ENCODE data around the gene ACE. TPM values are rescaled to one million over a fixed set of nuclear protein-coding genes. Genes with fewer than 3 reads are reported as not detected.

Gene ACE
- total RNA-seq, 1 donor from 2014 or later, result 6.4 TPM

DNA sequence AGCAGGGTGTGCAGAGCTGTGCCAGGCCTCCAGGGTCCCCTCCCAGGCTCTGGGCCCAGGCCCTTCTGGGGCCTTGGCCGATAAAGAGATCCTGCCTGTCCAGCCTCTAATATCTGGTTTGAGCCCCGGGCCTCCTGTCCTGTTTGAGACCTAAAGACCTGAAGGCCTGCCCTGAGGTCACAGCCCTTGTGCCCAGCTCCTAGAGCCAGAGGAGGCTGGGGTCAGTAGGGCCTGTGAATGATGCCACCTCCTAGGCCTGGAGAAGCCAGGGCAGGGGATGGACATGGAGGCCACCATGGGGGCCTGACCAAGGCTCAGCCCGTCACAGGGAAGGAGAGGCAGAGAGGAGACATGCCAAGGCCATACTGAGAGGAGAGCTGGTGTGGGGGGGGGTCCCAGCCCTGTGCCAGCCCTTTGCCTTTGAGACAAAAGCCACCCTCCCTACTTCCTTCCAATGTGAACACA, 53.7 kb downstream of the ACE start:
- Mint-ChIP-seq H3K27ac (no peak overlapping the region), H3K4me1 (ENCODE audit: low read depth) (no peaks in the 10 kb centered on the region), H3K36me3 (ENCODE audit: insufficient read depth) (no peaks in the 10 kb centered on the region), H3K9me3 (ENCODE audit: low read depth) (no peaks in the 10 kb centered on the region), H3K4me3 (ENCODE audit: low read depth) (no peak overlapping the region), H3K27me3 (peaks cover 18% of the 10 kb centered on the region)
- TF ChIP-seq, protein P1, sequence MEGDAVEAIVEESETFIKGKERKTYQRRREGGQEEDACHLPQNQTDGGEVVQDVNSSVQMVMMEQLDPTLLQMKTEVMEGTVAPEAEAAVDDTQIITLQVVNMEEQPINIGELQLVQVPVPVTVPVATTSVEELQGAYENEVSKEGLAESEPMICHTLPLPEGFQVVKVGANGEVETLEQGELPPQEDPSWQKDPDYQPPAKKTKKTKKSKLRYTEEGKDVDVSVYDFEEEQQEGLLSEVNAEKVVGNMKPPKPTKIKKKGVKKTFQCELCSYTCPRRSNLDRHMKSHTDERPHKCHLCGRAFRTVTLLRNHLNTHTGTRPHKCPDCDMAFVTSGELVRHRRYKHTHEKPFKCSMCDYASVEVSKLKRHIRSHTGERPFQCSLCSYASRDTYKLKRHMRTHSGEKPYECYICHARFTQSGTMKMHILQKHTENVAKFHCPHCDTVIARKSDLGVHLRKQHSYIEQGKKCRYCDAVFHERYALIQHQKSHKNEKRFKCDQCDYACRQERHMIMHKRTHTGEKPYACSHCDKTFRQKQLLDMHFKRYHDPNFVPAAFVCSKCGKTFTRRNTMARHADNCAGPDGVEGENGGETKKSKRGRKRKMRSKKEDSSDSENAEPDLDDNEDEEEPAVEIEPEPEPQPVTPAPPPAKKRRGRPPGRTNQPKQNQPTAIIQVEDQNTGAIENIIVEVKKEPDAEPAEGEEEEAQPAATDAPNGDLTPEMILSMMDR (IDR thresholded peaks at IDR 0.05; ENCODE audit: unreplicated experiment), result no peak
- no peak for DNase-seq (ENCODE audit: low spot score, unreplicated experiment)

DNA sequence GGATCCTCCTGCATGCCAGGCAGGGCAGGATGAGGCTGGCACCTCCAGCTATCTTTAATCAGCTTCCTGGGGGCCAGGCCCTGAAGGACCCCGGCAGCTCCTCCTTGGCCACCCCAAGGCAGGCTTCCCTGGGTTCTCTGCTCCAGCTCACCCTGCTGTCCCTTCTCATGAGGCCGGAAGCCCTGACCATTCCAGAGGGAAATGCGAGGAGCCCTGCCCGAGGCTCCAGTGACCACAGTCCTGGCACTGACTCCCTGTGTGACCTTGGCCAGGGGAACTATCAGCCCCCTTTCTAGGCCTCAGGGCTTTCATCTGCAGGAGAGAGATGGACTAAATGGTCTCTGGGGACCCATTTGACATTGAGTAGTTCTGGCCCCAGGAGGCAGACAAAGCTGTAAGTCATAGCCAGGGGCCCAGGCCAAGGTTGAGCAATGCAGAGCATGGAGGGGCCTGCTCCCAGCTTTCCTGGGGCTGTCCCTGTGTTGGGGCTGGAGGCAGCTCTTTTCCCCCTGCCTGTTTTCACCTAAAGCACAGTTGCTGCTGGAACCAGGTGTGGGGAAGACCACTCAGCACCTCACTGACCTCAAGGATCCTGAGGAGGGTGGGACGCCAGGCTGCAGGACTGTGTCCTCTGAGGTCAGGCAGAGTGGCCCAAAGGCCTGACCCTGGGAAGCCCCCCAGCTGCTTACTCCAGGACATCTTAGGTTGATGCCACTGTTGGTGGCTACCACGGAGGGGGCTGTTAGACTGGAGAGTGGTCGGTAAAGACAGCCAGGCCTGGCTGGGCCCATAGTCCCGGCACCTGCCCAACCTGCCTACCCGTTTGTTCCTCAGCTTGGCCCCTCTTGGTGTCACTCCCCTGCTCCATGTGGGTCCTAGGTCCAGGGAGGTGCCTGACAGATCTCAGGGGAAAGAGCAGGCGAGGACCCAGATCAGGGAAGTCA, 54.4 kb downstream of the ACE start:
- no peaks in the 10 kb centered on the region for H3K36me3 Mint-ChIP-seq (ENCODE audit: insufficient read depth)
- DNase-seq (ENCODE audit: low spot score, unreplicated experiment), result no peak
- no peaks in the 10 kb centered on the region for H3K9me3 Mint-ChIP-seq (ENCODE audit: low read depth)
- H3K4me3 Mint-ChIP-seq (ENCODE audit: low read depth), result no peak overlapping the region
- peaks cover 16% of the 10 kb centered on the region for H3K27me3 Mint-ChIP-seq
- no peak overlapping the region for H3K27ac Mint-ChIP-seq
- H3K4me1 Mint-ChIP-seq (ENCODE audit: low read depth), result no peaks in the 10 kb centered on the region
- TF ChIP-seq, protein P1 (IDR thresholded peaks at IDR 0.05; ENCODE audit: unreplicated experiment), result no peak

DNA sequence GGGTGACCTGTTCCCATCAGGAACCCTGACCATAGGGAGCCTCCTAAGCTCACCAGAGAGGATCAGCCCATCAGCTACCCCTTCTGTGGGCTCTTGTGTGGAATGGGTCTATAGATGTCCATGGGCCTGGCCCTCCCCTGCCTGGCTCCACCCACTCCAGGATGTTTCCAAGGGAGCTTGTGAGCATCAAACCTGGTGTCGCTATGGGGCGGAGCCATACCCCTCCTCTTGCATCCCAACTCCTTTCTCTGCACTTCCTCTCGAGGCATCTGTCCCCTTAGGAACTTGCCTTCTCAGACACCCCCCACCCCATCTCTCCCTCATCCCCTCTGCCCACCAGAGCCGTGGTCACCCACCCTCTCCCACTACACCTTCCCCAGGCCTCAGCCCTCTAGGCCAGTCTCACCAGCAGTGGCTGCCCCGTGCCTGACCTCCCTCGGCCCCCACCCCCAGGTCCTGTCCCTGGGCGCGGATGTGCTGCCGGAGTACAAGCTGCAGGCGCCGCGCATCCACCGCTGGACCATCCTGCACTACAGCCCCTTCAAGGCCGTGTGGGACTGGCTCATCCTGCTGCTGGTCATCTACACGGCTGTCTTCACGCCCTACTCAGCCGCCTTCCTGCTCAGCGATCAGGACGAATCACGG, 56.7 kb downstream of the ACE start:
- Mint-ChIP-seq H3K27ac (no peak overlapping the region), H3K9me3 (ENCODE audit: low read depth) (no peaks in the 10 kb centered on the region), H3K4me3 (ENCODE audit: low read depth) (no peak overlapping the region), H3K36me3 (ENCODE audit: insufficient read depth) (no peaks in the 10 kb centered on the region), H3K4me1 (ENCODE audit: low read depth) (no peaks in the 10 kb centered on the region), H3K27me3 (peaks cover 19% of the 10 kb centered on the region)
- TF ChIP-seq, protein P1 (IDR thresholded peaks at IDR 0.05; ENCODE audit: unreplicated experiment), result no peak
- no peak for DNase-seq (ENCODE audit: low spot score, unreplicated experiment)

DNA sequence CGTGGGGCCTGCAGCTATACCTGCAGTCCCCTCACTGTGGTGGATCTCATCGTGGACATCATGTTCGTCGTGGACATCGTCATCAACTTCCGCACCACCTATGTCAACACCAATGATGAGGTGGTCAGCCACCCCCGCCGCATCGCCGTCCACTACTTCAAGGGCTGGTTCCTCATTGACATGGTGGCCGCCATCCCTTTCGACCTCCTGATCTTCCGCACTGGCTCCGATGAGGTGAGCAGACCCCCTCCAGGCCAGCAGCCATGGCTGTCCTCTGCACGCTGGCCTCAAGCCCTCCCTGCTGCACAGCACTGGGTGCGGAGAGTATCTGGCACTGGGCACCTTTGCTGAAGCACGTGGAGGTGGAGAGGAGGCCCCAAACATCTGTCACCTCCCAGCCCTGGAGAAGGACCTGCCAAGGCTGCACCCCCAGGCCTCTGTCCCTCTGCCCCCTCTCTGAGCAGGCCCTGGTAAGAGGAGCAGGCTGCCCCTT, 57.3 kb downstream of the ACE start:
- Mint-ChIP-seq H3K4me1 (ENCODE audit: low read depth) (no peaks in the 10 kb centered on the region), H3K27ac (no peak overlapping the region), H3K4me3 (ENCODE audit: low read depth) (no peak overlapping the region), H3K36me3 (ENCODE audit: insufficient read depth) (no peaks in the 10 kb centered on the region), H3K27me3 (peaks cover 24% of the 10 kb centered on the region), H3K9me3 (ENCODE audit: low read depth) (no peaks in the 10 kb centered on the region)
- TF ChIP-seq, protein P1 (IDR thresholded peaks at IDR 0.05; ENCODE audit: unreplicated experiment), result no peak
- DNase-seq (ENCODE audit: low spot score, unreplicated experiment), result no peak

DNA sequence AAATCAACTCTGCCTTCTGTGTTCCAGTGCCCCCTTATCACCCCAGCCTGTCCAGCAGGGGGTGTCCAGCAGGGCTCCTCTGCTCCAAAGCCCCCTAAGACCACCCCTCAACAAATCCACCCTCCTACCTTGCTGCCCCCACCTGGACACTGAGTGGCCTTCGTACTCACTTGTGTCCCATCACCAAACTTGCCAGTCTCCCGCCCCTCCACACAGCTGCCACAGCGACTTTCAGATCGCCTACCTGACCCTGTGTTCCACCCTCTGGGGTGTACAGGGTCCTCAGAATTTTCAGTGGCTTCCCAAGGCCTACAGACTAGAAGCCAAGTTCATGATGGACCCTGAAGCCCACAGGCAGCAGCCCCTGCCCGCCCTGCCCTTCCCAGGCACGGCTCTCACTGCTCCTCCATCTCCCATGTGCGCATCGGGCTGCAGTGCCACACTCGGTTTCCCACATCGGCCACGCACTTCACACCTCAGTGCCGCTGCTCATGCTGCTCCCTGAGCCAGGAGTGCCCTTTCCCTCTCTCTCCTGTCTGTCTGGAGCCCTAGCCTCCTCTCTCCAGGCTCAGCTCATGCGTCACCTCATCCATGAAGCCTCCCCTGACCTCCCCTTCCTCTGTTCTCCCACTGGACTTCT, 58.1 kb downstream of the ACE start:
- H3K9me3 Mint-ChIP-seq (ENCODE audit: low read depth), result no peaks in the 10 kb centered on the region
- H3K4me1 Mint-ChIP-seq (ENCODE audit: low read depth), result no peaks in the 10 kb centered on the region
- DNase-seq (ENCODE audit: low spot score, unreplicated experiment), result no peak
- no peak overlapping the region for H3K27ac Mint-ChIP-seq
- peaks cover 33% of the 10 kb centered on the region for H3K27me3 Mint-ChIP-seq
- TF ChIP-seq, protein P1 (IDR thresholded peaks at IDR 0.05; ENCODE audit: unreplicated experiment), result no peak
- H3K36me3 Mint-ChIP-seq (ENCODE audit: insufficient read depth), result no peaks in the 10 kb centered on the region
- H3K4me3 Mint-ChIP-seq (ENCODE audit: low read depth), result no peak overlapping the region

All from progenitor cell of endocrine pancreas (in vitro differentiated cells).